Measurements from ENCODE around the gene GLE1. TPM values are rescaled to one million over a fixed set of nuclear protein-coding genes. Genes with fewer than 3 reads are reported as not detected.

Gene GLE1
- total RNA-seq, 1 experiment from 2014 or later = 52.3 TPM

GRCh38 chr9:128558431-128559310 lies 54.2 kb downstream of the GLE1 start:
- H3K4me3 ChIP-seq (ENCODE audit: low read depth, low read length, poor library complexity, severe bottlenecking) = peak overlapping the region; percentile 25
- H3K36me3 ChIP-seq (ENCODE audit: insufficient read depth, low read length, poor library complexity, severe bottlenecking) = no peaks in the 10 kb centered on the region
- ChIA-PET CTCF (interaction anchor here (0.6 kb wide), 1 partner anchor 149 kb away, joined by 7 read pairs; no protein-coding TSS in a partner anchor), POLR2A (ENCODE audit: low non-redundant PET) (no interaction called here)
- H3K27ac ChIP-seq (ENCODE audit: low read depth, low read length, poor library complexity, severe bottlenecking) = peak overlapping the region; percentile 86
- DNase-seq (ENCODE audit: low spot score) = peak; percentile 96
- peaks cover 57% of the 10 kb centered on the region for H3K4me1 ChIP-seq (ENCODE audit: insufficient read depth, low read length, poor library complexity, severe bottlenecking)
- H3K27me3 ChIP-seq (replicated peaks; ENCODE audit: insufficient read depth, low read depth, low read length, poor library complexity) = no peaks in the 10 kb centered on the region
- no TSS peak for BruUV-seq (replicated peaks)
- intact Hi-C loops (cut with micrococcal nuclease; ENCODE audit: unreplicated experiment) = no loop called here
- TF ChIP-seq EZH2 (IDR thresholded peaks at IDR 0.05; ENCODE audit: borderline replicate concordance, low read depth, low read length, poor library complexity, severe bottlenecking) (no peak), CTCF (conservative IDR thresholded peaks at IDR 0.05; ENCODE audit: low read depth, low read length) (no peak)
- no peaks in the 10 kb centered on the region for H3K9me3 ChIP-seq (ENCODE audit: low read depth, low read length, poor library complexity, severe bottlenecking)

GRCh38 chr9:128565578-128565977 lies 61.1 kb downstream of the GLE1 start:
- H3K9me3 ChIP-seq (ENCODE audit: low read depth, low read length, poor library complexity, severe bottlenecking) = no peaks in the 10 kb centered on the region
- H3K4me1 ChIP-seq (ENCODE audit: insufficient read depth, low read length, poor library complexity, severe bottlenecking) = no peaks in the 10 kb centered on the region
- H3K4me3 ChIP-seq (ENCODE audit: low read depth, low read length, poor library complexity, severe bottlenecking) = no peak overlapping the region
- POLR2A ChIA-PET (ENCODE audit: low non-redundant PET) = no interaction called here
- no peak for DNase-seq (ENCODE audit: low spot score)
- CTCF ChIA-PET = no interaction called here
- BruUV-seq (replicated peaks) = no TSS peak
- H3K36me3 ChIP-seq (ENCODE audit: insufficient read depth, low read length, poor library complexity, severe bottlenecking) = peaks cover 35% of the 10 kb centered on the region
- no peaks in the 10 kb centered on the region for H3K27me3 ChIP-seq (replicated peaks; ENCODE audit: insufficient read depth, low read depth, low read length, poor library complexity)
- H3K27ac ChIP-seq (ENCODE audit: low read depth, low read length, poor library complexity, severe bottlenecking) = no peak overlapping the region
- intact Hi-C loops (cut with micrococcal nuclease; ENCODE audit: unreplicated experiment) = no loop called here
- TF ChIP-seq CTCF (conservative IDR thresholded peaks at IDR 0.05; ENCODE audit: low read depth, low read length) (no peak), EZH2 (IDR thresholded peaks at IDR 0.05; ENCODE audit: borderline replicate concordance, low read depth, low read length, poor library complexity, severe bottlenecking) (no peak)

GRCh38 chr9:128568470-128569078 lies 64.1 kb downstream of the GLE1 start:
- no peak for TF ChIP-seq EZH2 (IDR thresholded peaks at IDR 0.05; ENCODE audit: borderline replicate concordance, low read depth, low read length, poor library complexity, severe bottlenecking)
- no peak for TF ChIP-seq CTCF (conservative IDR thresholded peaks at IDR 0.05; ENCODE audit: low read depth, low read length)
- DNase-seq (ENCODE audit: low spot score) = no peak
- Histone ChIP-seq H3K27me3 (replicated peaks; ENCODE audit: insufficient read depth, low read depth, low read length, poor library complexity) (no peaks in the 10 kb centered on the region), H3K4me3 (ENCODE audit: low read depth, low read length, poor library complexity, severe bottlenecking) (no peak overlapping the region), H3K4me1 (ENCODE audit: insufficient read depth, low read length, poor library complexity, severe bottlenecking) (no peaks in the 10 kb centered on the region), H3K36me3 (ENCODE audit: insufficient read depth, low read length, poor library complexity, severe bottlenecking) (peaks cover 49% of the 10 kb centered on the region), H3K9me3 (ENCODE audit: low read depth, low read length, poor library complexity, severe bottlenecking) (no peaks in the 10 kb centered on the region), H3K27ac (ENCODE audit: low read depth, low read length, poor library complexity, severe bottlenecking) (no peak overlapping the region)
- intact Hi-C loops (cut with micrococcal nuclease; ENCODE audit: unreplicated experiment) = no loop called here
- BruUV-seq (replicated peaks) = no TSS peak
- ChIA-PET POLR2A (ENCODE audit: low non-redundant PET) (no interaction called here), CTCF (no interaction called here)
